Ishikawa (cell line): ENCODE results near the gene FCN3.

Experiments used
- CEBPB ChIP-seq: IDR thresholded peaks from 2 replicates; pipeline ENCODE4 v1.6.1; 2012
- CREB1 ChIP-seq: IDR thresholded peaks from 2 replicates; pipeline ENCODE4 v1.6.1; 2012; ENCODE audit warnings: low read depth
- EGR1 ChIP-seq: IDR thresholded peaks from 2 replicates; pipeline ENCODE4 v1.6.1; 2012
- EP300 ChIP-seq: IDR thresholded peaks from 2 replicates; pipeline ENCODE4 v1.6.1; 2012; ENCODE audit warnings: borderline replicate concordance
- FOXM1 ChIP-seq: IDR thresholded peaks from 2 replicates; pipeline ENCODE4 v1.6.1; 2012; ENCODE audit warnings: low read depth, borderline replicate concordance
- MAX ChIP-seq: IDR thresholded peaks from 2 replicates; pipeline ENCODE4 v1.6.1; 2012
- NFIC ChIP-seq: IDR thresholded peaks from 2 replicates; pipeline ENCODE4 v1.6.1; 2012
- RAD21 ChIP-seq: IDR thresholded peaks from 2 replicates; pipeline ENCODE4 v1.6.1; 2012; ENCODE audit warnings: low read depth
- REST ChIP-seq: IDR thresholded peaks from 2 replicates; pipeline ENCODE4 v1.6.1; 2012; ENCODE audit warnings: low read depth, mild to moderate bottlenecking
- TAF1 ChIP-seq: IDR thresholded peaks from 2 replicates; pipeline ENCODE4 v1.6.1; 2012; ENCODE audit warnings: low read depth, mild to moderate bottlenecking
- TCF12 ChIP-seq: IDR thresholded peaks from 2 replicates; pipeline ENCODE4 v1.6.1; 2012; ENCODE audit warnings: low read depth
- TEAD4 ChIP-seq: IDR thresholded peaks from 2 replicates; pipeline ENCODE4 v1.6.1; 2012
- USF1 ChIP-seq: IDR thresholded peaks from 2 replicates; pipeline ENCODE4 v1.6.1; 2012
- YY1 ChIP-seq: IDR thresholded peaks from 2 replicates; pipeline ENCODE4 v1.6.1; 2012; ENCODE audit warnings: low read depth
- ZBTB7A ChIP-seq: IDR thresholded peaks from 2 replicates; pipeline ENCODE4 v1.6.1; 2012; ENCODE audit warnings: low read depth

Gene FCN3

GRCh38 chr1:27391511-27392095, 17.0 kb upstream of the FCN3 start:
- no peak for TF ChIP-seq ZBTB7A
- no peak for TF ChIP-seq TEAD4
- TF ChIP-seq USF1, result peak; percentile 57
- TF ChIP-seq FOXM1, result no peak
- TF ChIP-seq RAD21, result no peak
- TF ChIP-seq EP300, result no peak
- no peak; the same call in 1 of the 2 replicates for TF ChIP-seq MAX
- no peak for TF ChIP-seq REST
- TF ChIP-seq NFIC, result peak; percentile 62; the same call in 1 of the 2 replicates
- TF ChIP-seq CREB1, result no peak
- no peak for TF ChIP-seq YY1
- TF ChIP-seq CEBPB, result no peak

GRCh38 chr1:27388337-27389005, 13.8 kb upstream of the FCN3 start:
- TF ChIP-seq TCF12 (no peak), CREB1 (no peak), USF1 (no peak), RAD21 (peak; percentile 91), CEBPB (no peak), YY1 (no peak), NFIC (no peak), TAF1 (no peak)

- TF ChIP-seq USF1, result no peak
- no peak for TF ChIP-seq TAF1
- 0 out of 2 replicates have a peak, but pooled peaks have one; percentile 6 for TF ChIP-seq MAX
- no peak for TF ChIP-seq TCF12
- no peak for TF ChIP-seq CREB1
These were observed 9.0 kb upstream of the FCN3 start for GRCh38 chr1:27383661-27384060.

GRCh38 chr1:27383039-27383605, 8.5 kb upstream of the FCN3 start, which contains the start of gene CD164L2:
CD164L2 (minus strand) TSS chr1:27383333; CDS start chr1:27383239, 94 bp downstream.
- TF ChIP-seq ZBTB7A (peak; percentile 48; the same call in 1 of the 2 replicates), MAX (0 out of 2 replicates have a peak, but pooled peaks have one; percentile 4), EP300 (no peak), CEBPB (no peak)

GRCh38 chr1:27381969-27382762, 7.5 kb upstream of the FCN3 start:
- TF ChIP-seq USF1, result no peak
- TF ChIP-seq TAF1, result no peak
- TF ChIP-seq CEBPB, result no peak
- TF ChIP-seq REST, result no peak
- TF ChIP-seq TEAD4, result no peak
- no peak for TF ChIP-seq EGR1
- TF ChIP-seq EP300, result no peak
- TF ChIP-seq NFIC, result no peak
- TF ChIP-seq YY1, result no peak
- no peak for TF ChIP-seq TCF12
- no peak for TF ChIP-seq MAX
- no peak for TF ChIP-seq ZBTB7A
- no peak for TF ChIP-seq CREB1
- TF ChIP-seq FOXM1, result no peak
- TF ChIP-seq RAD21, result no peak
